Hepatocyte (in vitro differentiated cells): ENCODE results near the gene MSANTD4.

Source experiments
- CTCF ChIP-seq: fragments of 200-600 bp; sonication (generic); IDR thresholded peaks from 2 replicates; pipeline ENCODE4 v1.5.1; 2016; ENCODE audit warnings: antibody characterized with exemption, mild to moderate bottlenecking; ENCODE audit not compliant: poor library complexity
- EZH2phosphoT487 ChIP-seq: fragments of 200-600 bp; sonication (generic); IDR thresholded peaks from one replicate; pipeline ENCODE4 v1.6.1; 2018; ENCODE audit warnings: antibody characterized with exemption, mild to moderate bottlenecking, low read depth, moderate library complexity; ENCODE audit not compliant: unreplicated experiment, severe bottlenecking

- TF ChIP-seq CTCF, result no peak
- TF ChIP-seq EZH2phosphoT487, result no peak
Observed at GRCh38 chr11:106015066-106015465, 7.0 kb downstream of the MSANTD4 start.
